Endothelial cell of umbilical vein (primary cell): ENCODE measurements around the gene CDK5RAP2. TPM values are rescaled to one million over a fixed set of nuclear protein-coding genes. Genes with fewer than 3 reads are reported as not detected.
A peak's percentile ranks its signal among the peaks of the same experiment; 100 is the strongest.

Experiments
- BruUV-seq: library from RNA; stranded (reverse); fragments of 400-500 nt; replicated peaks from 2 replicates; lab custom pipeline; 2021; lab: Mats Ljungman, UMichigan
- CTCF ChIA-PET: fragments of 300-600, 350-600 bp; sonication (Branson Sonifier 250); formaldehyde crosslinking; loops from one replicate; lab custom pipeline; 2021; ENCODE audit warnings: antibody characterized with exemption, inconsistent platforms; lab: Charles Lee
- POLR2A ChIA-PET: fragments of 300-600, 350-600 bp; sonication (Branson Sonifier 250); formaldehyde crosslinking; loops from one replicate; lab custom pipeline; 2021; ENCODE audit warnings: antibody characterized with exemption, inconsistent platforms; lab: Charles Lee
- DNase-seq: peaks from one replicate; pipeline ENCODE4 v3.0.0-alpha.2; 2011; ENCODE audit warnings: low read depth, low spot score
- FAIRE-seq: peaks from 2 replicates; lab custom pipeline; 2011; peaks lifted over from hg19 to GRCh38; lab: Jason Lieb, UNC
- H2AFZ ChIP-seq: 2 replicates; pipeline ENCODE4 v1.6.0; 2012; ENCODE audit warnings: low read depth, low read length, control low read depth, inconsistent platforms
- H3K27ac ChIP-seq: 2 replicates; pipeline ENCODE4 v1.5.1; 2011; ENCODE audit warnings: low read depth, mild to moderate bottlenecking, control low read depth, low read length, moderate library complexity; ENCODE audit not compliant: insufficient read depth
- H3K27me3 ChIP-seq, 2 experiments: 2 replicates each; pipeline versions ENCODE4 v1.6.0 to v1.6.1; 2011; ENCODE audit warnings: low read length in 2 of 2, mixed read lengths in 1 of 2; ENCODE audit not compliant: control insufficient read depth in 2 of 2, insufficient read depth in 2 of 2
- H3K36me3 ChIP-seq, 2 experiments: 2 replicates in 1 of 2; 3 replicates in 1 of 2; pipeline ENCODE4 v1.5.1; 2011; ENCODE audit warnings: low read length in 2 of 2, mild to moderate bottlenecking in 1 of 2, moderate library complexity in 1 of 2; ENCODE audit not compliant: control insufficient read depth in 2 of 2, insufficient read depth in 2 of 2; ENCODE audit errors: extremely low read depth in 1 of 2
- H3K4me1 ChIP-seq: 3 replicates; pipeline ENCODE4 v1.5.1; 2011; ENCODE audit warnings: mild to moderate bottlenecking, low read length; ENCODE audit not compliant: control insufficient read depth, insufficient read depth; ENCODE audit errors: extremely low read depth
- H3K4me2 ChIP-seq: 2 replicates; pipeline ENCODE4 v1.6.1; 2011; ENCODE audit warnings: low read length, control low read depth, mixed read lengths; ENCODE audit not compliant: insufficient read depth
- H3K4me3 ChIP-seq, 3 experiments: fragments of 200-600 bp in 1 of 3; sonication (generic), shearing (Covaris generic) in 1 of 3; replicated peaks in 1 of 3; 2 replicates each; pipeline ENCODE4 v1.5.1; 2011 to 2016; ENCODE audit warnings: control low read depth in 3 of 3, low read length in 3 of 3, mild to moderate bottlenecking in 2 of 3, inconsistent platforms in 1 of 3, low read depth in 1 of 3, moderate library complexity in 1 of 3; ENCODE audit not compliant: insufficient read depth in 1 of 3
- H3K79me2 ChIP-seq: 2 replicates; pipeline ENCODE4 v1.6.0; 2012; ENCODE audit warnings: low read length, inconsistent platforms; ENCODE audit not compliant: control insufficient read depth, insufficient read depth
- H3K9ac ChIP-seq: replicated peaks from 2 replicates; pipeline ENCODE3; 2011; ENCODE audit warnings: low read length, control low read depth; ENCODE audit not compliant: insufficient read depth; ENCODE audit errors: extremely low read depth
- H3K9me1 ChIP-seq: replicated peaks from 3 replicates; pipeline ENCODE4 v1.6.0; 2011; ENCODE audit warnings: mild to moderate bottlenecking, low read length; ENCODE audit not compliant: control insufficient read depth, insufficient read depth; ENCODE audit errors: extremely low read depth
- H3K9me3 ChIP-seq: replicated peaks from 2 replicates; pipeline ENCODE4 v1.5.1; 2012; ENCODE audit warnings: low read length, inconsistent platforms; ENCODE audit not compliant: control insufficient read depth, insufficient read depth
- H4K20me1 ChIP-seq: replicated peaks from 2 replicates; pipeline ENCODE3; 2011; ENCODE audit warnings: mild to moderate bottlenecking, low read length; ENCODE audit not compliant: control insufficient read depth, insufficient read depth; ENCODE audit errors: extremely low read depth
- CTCF ChIP-seq, 2 donors: IDR thresholded peaks; 1 replicate in 1 of 2; 2 replicates in 1 of 2; pipeline ENCODE4 v1.5.1; 2011; ENCODE audit warnings: low read length in 2 of 2, mild to moderate bottlenecking in 2 of 2, moderate library complexity in 2 of 2, control low read depth in 1 of 2, inconsistent platforms in 1 of 2, low read depth in 1 of 2; ENCODE audit not compliant: insufficient read depth in 1 of 2; ENCODE audit errors: extremely low read depth in 1 of 2
- EZH2 ChIP-seq: IDR thresholded peaks from 2 replicates; pipeline ENCODE4 v1.6.1; 2012; ENCODE audit warnings: borderline replicate concordance, low read depth, mild to moderate bottlenecking, moderate library complexity, low read length, inconsistent platforms; ENCODE audit not compliant: severe bottlenecking
- FOS ChIP-seq: IDR thresholded peaks from 2 replicates; pipeline ENCODE4 v1.6.1; 2011; ENCODE audit warnings: mild to moderate bottlenecking, low read length, moderate library complexity, borderline replicate concordance; ENCODE audit not compliant: insufficient read depth
- GATA2 ChIP-seq: IDR thresholded peaks from 2 replicates; pipeline ENCODE4 v1.7.0; 2011; ENCODE audit warnings: low read depth, mild to moderate bottlenecking, moderate library complexity, mixed read lengths, low read length; ENCODE audit not compliant: insufficient read length, insufficient read depth
- JUN ChIP-seq: IDR thresholded peaks from 2 replicates; pipeline ENCODE4 v1.6.1; 2011; ENCODE audit warnings: borderline replicate concordance, low read depth; ENCODE audit not compliant: insufficient read length, insufficient read depth
- MAX ChIP-seq: IDR thresholded peaks from 2 replicates; pipeline ENCODE4 v1.6.1; 2011; ENCODE audit not compliant: insufficient read depth, insufficient read length
- MYC ChIP-seq: IDR thresholded peaks from one replicate; pipeline ENCODE4 v1.6.1; 2011; ENCODE audit warnings: mild to moderate bottlenecking, low read depth, low read length
- POLR2AphosphoS5 ChIP-seq: IDR thresholded peaks from 2 replicates; pipeline ENCODE4 v1.6.1; 2012; ENCODE audit warnings: low read depth, mild to moderate bottlenecking, control low read depth, low read length, moderate library complexity; ENCODE audit not compliant: insufficient read depth
- dilution Hi-C: fragments of 300-500 bp; cut with MboI; formaldehyde crosslinking; loops from one replicate; pipeline ENCODE4 v1.15.0; 2019; ENCODE audit warnings: low sequenced_read_pairs; ENCODE audit not compliant: extremely low pct_ligation_motif_present
- intact Hi-C: fragments of 100-400 bp; cut with micrococcal nuclease; formaldehyde crosslinking; loops from one replicate; pipeline ENCODE4 v1.10.0; 2022
- polyA plus RNA-seq, 4 experiments: library from polyadenylated mRNA; depleted of rRNA in 3 of 4; stranded (reverse) in 3 of 4; unstranded in 1 of 4; fragments of >200 nt; gene quantifications; 2 replicates each; pipeline versions ENCODE4 v1.2.1 to v1.2.3, GENCODE V29; 2011 to 2012; ENCODE audit warnings: missing spikeins in 1 of 4
- total RNA-seq: library from RNA; stranded (reverse); gene quantifications from 2 replicates; pipeline ENCODE4 v1.2.3, GENCODE V29; 2021

The CDK5RAP2 gene
- total and polyA plus RNA-seq, 2 donors (not counting 3 experiments of a cell fraction or from before 2014, with no cell fraction given): 17.5 to 56.7 TPM

GRCh38 chr9:120542701-120543490 lies 37.1 kb downstream of the CDK5RAP2 start:
- TF ChIP-seq CTCF (IDR thresholded peaks at IDR 0.05; ENCODE audit: extremely low read depth in 1 of 2, insufficient read depth in 1 of 2, low read depth in 1 of 2, low read length in 2 of 2): no peak
- no peak for TF ChIP-seq JUN
- Histone ChIP-seq H4K20me1 (no peaks in the 10 kb centered on the region), H3K9me1 (no peaks in the 10 kb centered on the region), H3K4me3 (no peak overlapping the region), H3K79me2 (no peaks in the 10 kb centered on the region), H3K27ac (no peak overlapping the region), H3K36me3 (peaks cover 0 to 8% of the 10 kb centered on the region in 2 experiments), H3K9ac (no peak overlapping the region), H3K9me3 (no peaks in the 10 kb centered on the region), H2AFZ (no peak overlapping the region), H3K4me2 (no peak overlapping the region), H3K27me3 (no peaks in the 10 kb centered on the region), H3K4me1 (peaks cover 19% of the 10 kb centered on the region)
- ChIA-PET POLR2A (no interaction called here), CTCF (interaction anchor here (1.0 to 2.4 kb wide), 3 partner anchors 10 to 20 kb away, joined by 4 to 10 read pairs (median 5); no protein-coding TSS in a partner anchor)
- FAIRE-seq (no peak), DNase-seq (peak; percentile 6)
- intact Hi-C loops (no loop called here), dilution Hi-C loops (no loop called here)
- no TSS peak for BruUV-seq

GRCh38 chr9:120541921-120542320 lies 38.0 kb downstream of the CDK5RAP2 start:
- Histone ChIP-seq H2AFZ (no peak overlapping the region), H3K4me3 (no peak overlapping the region), H3K4me1 (peaks cover 19% of the 10 kb centered on the region), H3K79me2 (no peaks in the 10 kb centered on the region), H3K9me1 (no peaks in the 10 kb centered on the region), H3K27me3 (no peaks in the 10 kb centered on the region), H3K9me3 (no peaks in the 10 kb centered on the region), H3K4me2 (no peak overlapping the region), H3K27ac (no peak overlapping the region), H4K20me1 (no peaks in the 10 kb centered on the region), H3K9ac (no peak overlapping the region), H3K36me3 (peaks cover 0 to 8% of the 10 kb centered on the region in 2 experiments)
- CTCF ChIA-PET: interaction anchor here (1.5 kb wide), 1 partner anchor 9 kb away, joined by 5 read pairs; no protein-coding TSS in a partner anchor
- POLR2A ChIA-PET: no interaction called here
- DNase-seq (no peak), FAIRE-seq (no peak)
- dilution Hi-C loops: no loop called here
- intact Hi-C loops: no loop called here
- no TSS peak for BruUV-seq
- TF ChIP-seq EZH2 (no peak), POLR2AphosphoS5 (no peak), MAX (no peak), MYC (no peak), GATA2 (no peak), CTCF (IDR thresholded peaks at IDR 0.05; ENCODE audit: extremely low read depth in 1 of 2, insufficient read depth in 1 of 2, low read depth in 1 of 2, low read length in 2 of 2) (no peak), FOS (no peak)
